CD14-positive monocyte (primary cell): ENCODE measurements around the gene COL26A1. TPM values are rescaled to one million over a fixed set of nuclear protein-coding genes. Genes with fewer than 3 reads are reported as not detected.

Source experiments
- DNase-seq, 3 donors: peaks; one replicate each; pipeline ENCODE4 v3.0.0-alpha.2; 2011 to 2022
- H2AFZ ChIP-seq: 2 replicates; pipeline ENCODE4 v1.6.0; 2012; ENCODE audit warnings: mild to moderate bottlenecking, low read depth, low read length, inconsistent platforms; ENCODE audit not compliant: insufficient read depth, poor library complexity, severe bottlenecking
- H3K27ac ChIP-seq, 2 donors: 1 replicate in 1 of 2; 2 replicates in 1 of 2; pipeline ENCODE4 v1.5.1; 2012 to 2013; ENCODE audit warnings: low read length in 2 of 2, control low read depth in 1 of 2, inconsistent platforms in 1 of 2, low read depth in 1 of 2, mild to moderate bottlenecking in 1 of 2
- H3K27me3 ChIP-seq, 2 donors: one replicate each; pipeline versions ENCODE4 v1.6.0 to v1.6.1; 2011 to 2013; ENCODE audit warnings: low read length in 2 of 2; ENCODE audit not compliant: control insufficient read depth in 2 of 2, insufficient read depth in 2 of 2
- H3K36me3 ChIP-seq, 2 donors: replicated peaks in 1 of 2; 1 replicate in 1 of 2; 2 replicates in 1 of 2; pipeline versions ENCODE4 v1.5.1 to v1.6.1; 2012 to 2013; ENCODE audit warnings: low read length in 2 of 2, control low read depth in 1 of 2, inconsistent platforms in 1 of 2, mild to moderate bottlenecking in 1 of 2; ENCODE audit not compliant: insufficient read depth in 2 of 2, control insufficient read depth in 1 of 2
- H3K4me1 ChIP-seq, 2 donors: 1 replicate in 1 of 2; 2 replicates in 1 of 2; pipeline versions ENCODE4 v1.5.1 to v1.6.1; 2012 to 2013; ENCODE audit warnings: low read length in 2 of 2, control low read depth in 1 of 2, inconsistent platforms in 1 of 2, mild to moderate bottlenecking in 1 of 2, moderate library complexity in 1 of 2; ENCODE audit not compliant: insufficient read depth in 2 of 2, control insufficient read depth in 1 of 2
- H3K4me2 ChIP-seq: replicated peaks from 2 replicates; pipeline ENCODE3; 2012; ENCODE audit warnings: low read length, moderate library complexity, mild to moderate bottlenecking; ENCODE audit not compliant: poor library complexity, severe bottlenecking; ENCODE audit errors: extremely low read depth
- H3K4me3 ChIP-seq, 3 experiments: fragments of 200-600 bp in 1 of 3; sonication (generic) in 1 of 3; replicated peaks in 1 of 3; 1 replicate in 2 of 3; 2 replicates in 1 of 3; pipeline ENCODE4 v1.5.1; 2011 to 2013; ENCODE audit warnings: low read length in 3 of 3, mild to moderate bottlenecking in 3 of 3, control low read depth in 2 of 3, low read depth in 2 of 3, inconsistent platforms in 1 of 3, moderate library complexity in 1 of 3
- H3K79me2 ChIP-seq: 2 replicates; pipeline ENCODE4 v1.6.0; 2012; ENCODE audit warnings: mild to moderate bottlenecking, control low read depth, inconsistent platforms, low read length, moderate library complexity; ENCODE audit not compliant: insufficient read depth
- H3K9ac ChIP-seq: 2 replicates; pipeline ENCODE4 v1.6.0; 2017; ENCODE audit warnings: low read length, mild to moderate bottlenecking; ENCODE audit not compliant: insufficient read depth, poor library complexity, severe bottlenecking
- H3K9me3 ChIP-seq, 2 donors: replicated peaks in 1 of 2; 1 replicate in 1 of 2; 2 replicates in 1 of 2; pipeline versions ENCODE4 v1.5.1 to v1.6.1; 2012 to 2013; ENCODE audit warnings: low read length in 2 of 2, control low read depth in 1 of 2; ENCODE audit not compliant: control insufficient read depth in 1 of 2, insufficient read depth in 1 of 2
- H4K20me1 ChIP-seq: 2 replicates; pipeline ENCODE4 v1.6.0; 2012; ENCODE audit warnings: mild to moderate bottlenecking, low read length, control low read depth, moderate library complexity; ENCODE audit not compliant: insufficient read depth
- H3K27ac Mint-ChIP-seq, 7 donors: one replicate each; pipeline ENCODE4 v1.8.0; 2020; ENCODE audit warnings: mild to moderate bottlenecking in 7 of 7, mixed read lengths in 7 of 7, moderate library complexity in 6 of 7, inconsistent platforms in 2 of 7
- H3K27me3 Mint-ChIP-seq, 3 donors: one replicate each; pipeline ENCODE4 v1.8.0; 2021 to 2022; ENCODE audit warnings: low read depth in 3 of 3, mild to moderate bottlenecking in 3 of 3, mixed read lengths in 3 of 3, moderate library complexity in 3 of 3, inconsistent platforms in 1 of 3
- H3K36me3 Mint-ChIP-seq, 2 donors: one replicate each; pipeline ENCODE4 v1.8.0; 2020; ENCODE audit warnings: mixed read lengths in 2 of 2, inconsistent platforms in 1 of 2, mild to moderate bottlenecking in 1 of 2
- H3K4me1 Mint-ChIP-seq: one replicate; pipeline ENCODE4 v1.8.0; 2020; ENCODE audit warnings: mild to moderate bottlenecking, mixed read lengths
- H3K4me3 Mint-ChIP-seq, 2 donors: one replicate each; pipeline ENCODE4 v1.8.0; 2020; ENCODE audit warnings: mild to moderate bottlenecking in 2 of 2, mixed read lengths in 2 of 2, moderate library complexity in 1 of 2
- H3K9me3 Mint-ChIP-seq, 7 donors: one replicate each; pipeline ENCODE4 v1.8.0; 2020 to 2022; ENCODE audit warnings: mixed read lengths in 7 of 7, mild to moderate bottlenecking in 6 of 7, moderate library complexity in 6 of 7, inconsistent platforms in 2 of 7
- CTCF ChIP-seq: fragments of 200-600 bp; IDR thresholded peaks from one replicate; pipeline ENCODE4 v1.8.0; 2022; ENCODE audit warnings: antibody characterized with exemption, mild to moderate bottlenecking
- WGBS: methylation state at CpG from one replicate; pipeline ENCODE4 v1.1.5; 2013; ENCODE audit warnings: missing lambda C conversion rate; ENCODE audit not compliant: insufficient coverage; 5-methylcytosine and 5-hydroxymethylcytosine counted together
- intact Hi-C, 2 donors: fragments of 100-400 bp; cut with micrococcal nuclease; formaldehyde crosslinking; loops; one replicate each; pipeline versions ENCODE4 v1.15.0 to v1.15.1; 2023
- polyA plus RNA-seq, 3 donors: library from polyadenylated mRNA; depleted of rRNA in 1 of 3; unstranded in 2 of 3; stranded (reverse) in 1 of 3; fragments of 300-500 nt in 2 of 3; fragments of >200 nt in 1 of 3; fragmentation: Illumina TruSeq in 2 of 3; gene quantifications; 1 replicate in 2 of 3; 2 replicates in 1 of 3; pipeline ENCODE4 v1.2.3, GENCODE V29; 2012 to 2021

COL26A1 gene
- polyA plus RNA-seq, 3 donors, result not detected

- no peaks in the 10 kb centered on the region for H3K9me3 Mint-ChIP-seq
- no peak overlapping the region for H3K27ac ChIP-seq
- H2AFZ ChIP-seq, result no peak overlapping the region
- H3K36me3 ChIP-seq, result no peaks in the 10 kb centered on the region
- no peak overlapping the region for H3K4me3 ChIP-seq
- H3K27ac Mint-ChIP-seq, result no peak overlapping the region
- no peaks in the 10 kb centered on the region for H4K20me1 ChIP-seq
- H3K27me3 ChIP-seq, result no peaks in the 10 kb centered on the region
- peaks cover 3 to 8% of the 10 kb centered on the region in 2 donors for H3K4me1 ChIP-seq
- 90% methylated on average over 5 of the region's 5 CpGs for WGBS
- H3K36me3 Mint-ChIP-seq, result no peaks in the 10 kb centered on the region
- no peak overlapping the region for H3K4me2 ChIP-seq
- H3K4me3 Mint-ChIP-seq, result no peak overlapping the region
- no peak overlapping the region for H3K9ac ChIP-seq
- no peaks in the 10 kb centered on the region for H3K9me3 ChIP-seq
- peaks cover 11% of the 10 kb centered on the region for H3K4me1 Mint-ChIP-seq
- H3K79me2 ChIP-seq, result no peaks in the 10 kb centered on the region
- intact Hi-C loops, result no loop called here
- no peak for DNase-seq
- no peak for TF ChIP-seq CTCF
- H3K27me3 Mint-ChIP-seq, result peaks cover 9 to 14% (median 10%) of the 10 kb centered on the region in 3 donors
Observed at GRCh38 chr7:101506531-101506930, 143.9 kb downstream of the COL26A1 start.

- no peak for DNase-seq
Observed at GRCh38 chr7:101507327-101507726, 144.7 kb downstream of the COL26A1 start.

More at GRCh38 chr7:101507327-101507726, 144.7 kb downstream of the COL26A1 start:
- intact Hi-C loops, result no loop called here
- H3K27ac ChIP-seq, result no peak overlapping the region
- no peak overlapping the region for H3K27ac Mint-ChIP-seq
- no peaks in the 10 kb centered on the region for H3K9me3 Mint-ChIP-seq
- no peak overlapping the region for H3K4me3 ChIP-seq
- no peak overlapping the region for H3K4me2 ChIP-seq
- H3K79me2 ChIP-seq, result no peaks in the 10 kb centered on the region
- no peaks in the 10 kb centered on the region for H3K27me3 ChIP-seq
- no peak overlapping the region for H2AFZ ChIP-seq
- peaks cover 9 to 14% (median 12%) of the 10 kb centered on the region in 3 donors for H3K27me3 Mint-ChIP-seq
- H3K4me3 Mint-ChIP-seq, result no peak overlapping the region
- TF ChIP-seq CTCF, result no peak
- peaks cover 11% of the 10 kb centered on the region for H3K4me1 Mint-ChIP-seq
- peaks cover 3 to 8% of the 10 kb centered on the region in 2 donors for H3K4me1 ChIP-seq
- no peaks in the 10 kb centered on the region for H3K36me3 ChIP-seq
- no peaks in the 10 kb centered on the region for H3K9me3 ChIP-seq
- H3K36me3 Mint-ChIP-seq, result no peaks in the 10 kb centered on the region
- H3K9ac ChIP-seq, result no peak overlapping the region
- H4K20me1 ChIP-seq, result no peaks in the 10 kb centered on the region
- 13% methylated on average over 1 of the region's 6 CpGs for WGBS
